Right renal pelvis (tissue), 4 donors: ENCODE measurements around the gene CHML. TPM values are rescaled to one million over a fixed set of nuclear protein-coding genes. Genes with fewer than 3 reads are reported as not detected.

Experiments used
- DNase-seq, 4 donors: peaks; one replicate each; pipeline ENCODE4 v3.0.0-alpha.2; 2013; ENCODE audit warnings: low read depth in 4 of 4, low spot score in 3 of 4, missing footprints in 1 of 4
- polyA plus RNA-seq, 4 donors: library from polyadenylated mRNA; unstranded; fragments of 120-200 nt; gene quantifications; one replicate each; pipeline ENCODE4 v1.2.1, GENCODE V29; 2013; ENCODE audit not compliant: insufficient read length in 4 of 4

Gene CHML
- polyA plus RNA-seq, 4 donors: 21.8 to 28.8 (median 26.5) TPM

DNA sequence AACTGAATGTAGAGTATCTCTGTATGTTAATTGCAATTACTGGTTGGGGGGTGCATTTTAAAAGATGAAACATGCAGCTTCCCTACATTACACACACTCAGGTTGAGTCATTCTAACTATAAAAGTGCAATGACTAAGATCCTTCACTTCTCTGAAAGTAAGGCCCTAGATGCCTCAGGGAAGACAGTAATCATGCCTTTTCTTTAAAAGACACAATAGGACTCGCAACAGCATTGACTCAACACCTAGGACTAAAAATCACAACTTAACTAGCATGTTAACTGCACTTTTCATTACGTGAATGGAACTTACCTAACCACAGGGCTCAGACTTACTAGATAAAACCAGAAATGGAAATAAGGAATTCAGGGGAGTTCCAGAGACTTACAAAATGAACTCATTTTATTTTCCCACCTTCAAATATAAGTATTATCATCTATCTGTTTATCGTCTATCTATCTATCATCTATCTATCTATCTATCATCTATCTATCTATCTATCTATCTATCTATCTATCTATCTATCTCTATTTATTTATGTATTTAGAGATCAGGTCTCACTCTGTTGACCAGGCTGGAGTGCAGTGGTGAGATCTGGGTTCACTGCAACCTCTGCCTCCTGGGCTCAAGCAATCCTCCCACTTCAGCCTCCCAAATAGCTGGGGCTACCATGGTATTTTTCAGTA lies 47.8 kb downstream of the CHML start:
- no peak for DNase-seq

DNA sequence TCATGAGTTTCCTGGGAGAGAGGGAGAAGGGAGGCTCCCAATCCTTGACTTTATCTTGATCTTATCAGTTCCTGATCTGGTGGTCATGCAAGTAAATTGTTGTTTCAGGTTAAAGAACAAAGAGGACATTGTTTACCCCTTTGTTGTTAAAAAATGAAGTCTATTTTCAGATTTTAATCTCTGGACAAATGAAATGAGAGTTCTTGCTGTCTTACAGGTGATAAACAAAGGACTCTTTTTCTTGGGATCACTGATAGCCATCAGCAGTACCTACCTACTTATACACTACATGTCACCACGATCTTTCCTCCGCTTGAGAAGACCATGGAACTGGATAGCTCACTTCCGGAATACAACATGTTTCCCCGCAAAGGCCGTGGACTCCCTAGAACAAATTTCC lies 48.4 kb downstream of the CHML start:
- DNase-seq: no peak

DNA sequence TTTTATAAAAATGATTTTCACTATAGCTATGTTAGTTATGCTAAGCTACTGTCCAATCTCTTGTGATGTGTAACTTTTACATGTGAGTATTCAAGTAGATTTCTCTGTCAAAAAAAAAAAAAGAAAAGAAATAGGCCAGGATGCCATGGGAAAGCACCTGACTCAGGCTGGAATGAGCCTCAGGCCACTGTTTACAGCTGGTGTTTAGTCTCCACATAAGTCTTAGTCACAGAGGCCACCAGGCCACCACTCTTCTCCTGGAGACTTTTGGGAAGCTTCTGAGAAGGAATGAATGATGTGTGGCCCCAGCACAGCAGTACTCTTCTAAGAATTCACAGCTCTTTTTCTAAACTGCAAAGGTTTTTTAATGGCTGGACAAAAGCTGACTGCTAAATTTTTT lies 48.9 kb downstream of the CHML start:
- no peak for DNase-seq

DNA sequence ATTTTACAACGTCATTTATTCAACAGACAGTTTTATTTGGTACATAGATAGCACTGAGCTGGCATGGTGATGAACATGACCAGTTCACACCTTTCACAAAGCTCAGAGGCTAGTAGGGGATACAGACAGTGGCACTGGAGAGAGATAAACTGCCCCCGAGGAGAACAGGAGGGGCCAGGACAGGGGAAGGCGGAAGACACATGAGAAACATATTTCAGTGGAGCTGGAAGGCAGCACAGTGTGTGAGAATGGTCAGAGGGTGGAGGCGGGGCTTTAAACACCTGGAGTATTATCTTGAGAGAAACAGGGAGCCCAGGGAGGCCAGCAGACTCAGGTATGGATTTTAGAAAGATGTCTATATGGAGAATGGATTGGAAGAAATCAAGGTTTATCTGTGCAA lies 49.5 kb downstream of the CHML start:
- no peak for DNase-seq

Other genes with a start within 250 kb of the CHML start
- 100 to 1,000 TPM in 3 of 4 donors, 10 to 100 TPM in 1; 97.9 to 114 (median 109) TPM for gene FH, start 120.6 kb downstream of the CHML start, polyA plus RNA-seq
- gene KMO, start 108.0 kb downstream of the CHML start, polyA plus RNA-seq: 10 to 100 TPM; 18.7 to 30.9 (median 22.3) TPM
- gene OPN3, start within 50 bp of the CHML start, polyA plus RNA-seq: 10 to 100 TPM; 42.1 to 60.8 (median 52.9) TPM
- gene WDR64, start 11.9 kb upstream of the CHML start, polyA plus RNA-seq: under 1 TPM; 0.25 to 0.53 (median 0.37) TPM
- gene EXO1, start 207.8 kb upstream of the CHML start, polyA plus RNA-seq: 10 to 100 TPM; 10.6 to 14.0 (median 13.2) TPM